GM21447 (cell line): ENCODE measurements around the gene ERC1.
"Not testable (repeated sequence)": the region's sequence is repeated elsewhere in the genome, so short reads cannot be mapped to it uniquely, and the experiment has no call there.

Source experiments
- ATAC-seq: cut with Tn5 transposase; IDR thresholded peaks from one replicate; pipeline ENCODE4 v1.9.1; 2021; ENCODE audit not compliant: unreplicated experiment

Gene ERC1

DNA sequence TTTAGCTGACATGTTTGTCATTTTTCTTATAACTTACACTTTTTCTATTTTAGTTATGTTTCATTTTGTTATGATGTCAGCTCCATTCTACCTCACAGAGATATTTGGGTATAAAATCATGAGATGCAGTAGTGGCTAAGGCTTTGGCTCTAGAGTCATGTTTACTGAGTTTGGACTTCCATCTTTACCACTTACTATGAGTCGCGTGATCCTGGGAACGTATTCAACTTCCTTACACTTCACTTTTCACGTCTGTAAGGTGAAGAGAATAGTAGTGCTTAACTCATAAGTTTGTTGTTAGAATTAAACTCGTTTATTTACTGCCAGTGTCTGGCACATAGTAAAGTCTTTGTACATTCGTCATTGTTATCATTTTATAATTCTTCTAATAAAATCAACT is 126.3 kb downstream of the ERC1 start:
- no peak for ATAC-seq

DNA sequence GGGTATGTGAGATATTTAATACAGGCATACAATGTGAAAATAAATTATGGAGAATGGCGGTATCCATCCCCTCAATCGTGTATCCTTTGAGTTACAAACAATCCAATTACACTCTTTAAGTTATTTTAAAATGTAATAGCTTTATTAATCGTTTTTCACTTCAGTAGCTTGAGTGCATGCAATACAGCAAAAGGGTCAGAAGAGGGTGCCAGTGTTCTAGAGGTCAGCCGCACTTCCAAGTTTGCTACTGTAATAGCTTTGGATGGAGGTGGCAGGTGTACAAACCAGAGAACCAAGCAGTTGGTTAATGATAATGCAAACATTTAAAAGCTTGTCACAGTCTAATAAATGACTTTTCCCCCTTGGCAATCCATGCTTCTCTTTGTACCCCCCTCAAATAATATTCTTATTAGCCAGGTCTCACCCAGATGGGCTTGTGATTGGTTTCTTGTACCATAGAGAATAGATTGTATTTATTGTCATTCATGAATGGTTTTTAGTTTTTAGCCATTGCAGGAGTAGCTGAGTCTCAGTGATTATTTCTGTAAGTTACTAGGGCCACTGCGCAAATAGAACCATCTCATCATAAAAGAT is 127.0 kb downstream of the ERC1 start:
- ATAC-seq: no peak

DNA sequence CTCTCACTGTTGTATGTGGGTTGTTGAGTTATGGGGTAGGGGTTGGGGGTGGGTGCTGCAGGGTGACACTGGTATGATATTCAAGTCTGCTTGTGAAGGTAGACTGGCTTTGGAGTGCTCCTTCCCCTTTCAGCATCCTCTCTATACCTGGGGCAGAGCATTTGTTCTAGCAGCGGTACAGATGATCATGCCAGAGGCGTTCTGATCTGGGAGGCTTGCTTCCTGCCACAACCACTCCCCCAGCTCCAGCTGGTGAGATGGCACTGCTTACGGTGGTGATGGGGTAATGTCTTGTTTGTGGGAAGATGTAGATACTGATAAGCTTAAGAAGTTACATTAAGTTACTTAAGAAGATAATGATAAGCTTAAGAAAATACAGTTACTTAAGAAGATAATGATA is 131.8 kb downstream of the ERC1 start:
- no peak for ATAC-seq

DNA sequence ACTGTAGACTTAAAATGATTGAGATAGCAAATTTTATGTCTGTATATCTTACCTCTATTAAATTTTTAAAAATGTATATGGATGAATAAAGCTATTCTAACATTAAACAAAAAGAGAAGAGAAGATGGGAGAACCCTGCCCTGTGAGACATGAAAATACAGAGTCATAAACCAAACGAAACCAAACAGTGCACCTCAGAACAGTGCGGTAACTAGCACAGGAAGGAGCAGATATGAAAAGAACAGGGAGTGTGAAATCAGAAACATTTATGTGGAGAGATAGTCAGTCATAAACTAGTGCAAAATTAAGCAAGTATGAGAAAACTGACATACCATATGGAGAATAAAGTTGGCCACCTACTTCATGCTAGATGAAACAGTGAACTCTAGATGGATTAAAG is 135.1 kb downstream of the ERC1 start:
- no peak for ATAC-seq

DNA sequence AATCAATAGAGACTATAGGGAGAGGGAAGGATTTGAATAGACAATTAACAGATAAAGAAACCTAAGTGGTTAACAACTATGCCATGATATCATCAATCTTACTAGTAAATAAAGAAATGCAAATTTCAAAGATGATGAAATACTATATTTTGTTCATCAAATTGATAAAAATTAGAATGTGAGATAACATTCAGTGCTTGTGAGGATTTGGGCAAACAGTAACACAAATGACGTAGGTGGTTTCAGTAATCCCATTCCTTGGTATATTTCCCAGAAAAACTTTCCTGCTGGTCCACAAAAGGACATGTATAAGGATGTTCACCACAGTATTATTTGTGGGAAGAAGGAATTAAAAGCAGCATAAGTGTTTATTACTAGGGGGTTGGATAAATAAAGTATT is 136.0 kb downstream of the ERC1 start:
- no peak for ATAC-seq

DNA sequence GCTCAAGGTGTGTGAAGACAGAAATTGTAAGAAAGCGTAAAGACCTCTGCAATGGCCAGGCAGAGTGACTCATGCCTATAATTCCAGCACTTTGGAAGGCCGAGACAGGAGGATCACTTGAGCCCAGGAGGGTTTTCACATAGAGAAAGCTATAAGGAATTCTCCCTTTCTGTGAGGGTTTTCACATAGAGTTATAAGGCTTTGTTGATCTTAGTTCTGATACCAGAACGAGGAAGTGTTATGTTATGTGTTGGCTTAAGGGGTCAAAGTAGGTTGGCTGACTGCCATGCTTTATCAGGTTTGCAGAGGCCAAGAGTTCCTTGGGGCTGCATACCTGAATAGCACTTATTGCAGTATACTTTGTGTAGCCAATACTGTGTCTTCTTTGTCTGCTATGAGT is 139.1 kb downstream of the ERC1 start:
- ATAC-seq: no peak

DNA sequence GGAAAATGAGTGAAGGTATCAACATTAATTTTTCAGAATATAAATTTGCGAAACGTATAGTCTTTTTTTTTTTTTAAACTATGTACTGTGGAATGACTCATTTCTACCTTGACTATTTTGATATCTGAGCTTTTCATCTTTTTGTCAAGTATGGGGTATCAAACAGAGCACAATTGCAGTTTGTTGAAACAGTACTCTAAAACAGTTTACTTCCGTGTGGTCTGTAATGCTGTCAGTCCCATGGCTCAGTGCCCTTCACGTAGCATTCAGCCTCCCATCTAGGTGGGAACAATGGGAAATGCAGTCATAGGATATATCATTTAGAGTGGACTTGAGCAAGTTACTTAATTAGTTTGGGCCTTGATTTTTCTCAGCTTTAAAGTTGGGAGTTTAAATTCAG is 139.5 kb downstream of the ERC1 start:
- no peak for ATAC-seq

DNA sequence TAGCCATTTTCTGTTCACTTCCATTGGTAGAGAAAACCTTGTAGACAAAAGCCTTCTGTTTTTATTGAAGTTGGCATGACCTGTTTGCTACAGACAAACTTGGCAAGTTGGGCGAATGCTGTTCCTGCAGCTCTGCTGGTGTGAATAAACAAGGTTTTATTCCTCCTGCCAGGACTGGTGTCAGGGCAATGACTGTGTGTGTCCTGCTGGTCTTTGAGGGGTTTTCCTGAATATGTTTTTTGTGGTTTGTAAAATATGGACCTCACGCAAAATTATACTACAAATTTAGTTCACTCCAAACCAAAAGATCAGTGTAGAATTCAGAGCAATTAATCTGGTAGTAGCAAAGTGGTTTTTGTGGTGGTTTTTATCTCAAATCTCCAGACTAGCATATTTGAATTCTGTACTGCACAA is 140.8 kb downstream of the ERC1 start:
- ATAC-seq: no peak

DNA sequence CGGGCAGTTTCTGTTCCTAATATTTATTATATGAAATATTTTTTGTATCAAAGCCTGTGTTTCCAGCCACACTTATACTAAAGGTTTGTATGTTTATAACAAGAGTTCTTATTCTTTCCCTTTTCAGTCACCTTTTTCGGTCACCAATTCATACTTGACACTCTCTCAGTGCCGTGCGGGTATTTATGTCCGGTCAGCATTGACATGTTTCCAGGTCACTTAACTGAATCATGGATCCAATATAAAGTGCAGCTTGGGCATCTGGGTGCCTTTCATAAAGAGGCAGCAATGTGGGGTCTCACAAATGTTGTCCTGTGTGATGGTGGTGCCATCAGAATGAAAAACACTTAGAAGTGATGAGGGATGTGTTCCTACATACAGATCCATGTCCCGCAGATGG is 141.3 kb downstream of the ERC1 start:
- ATAC-seq: no peak

DNA sequence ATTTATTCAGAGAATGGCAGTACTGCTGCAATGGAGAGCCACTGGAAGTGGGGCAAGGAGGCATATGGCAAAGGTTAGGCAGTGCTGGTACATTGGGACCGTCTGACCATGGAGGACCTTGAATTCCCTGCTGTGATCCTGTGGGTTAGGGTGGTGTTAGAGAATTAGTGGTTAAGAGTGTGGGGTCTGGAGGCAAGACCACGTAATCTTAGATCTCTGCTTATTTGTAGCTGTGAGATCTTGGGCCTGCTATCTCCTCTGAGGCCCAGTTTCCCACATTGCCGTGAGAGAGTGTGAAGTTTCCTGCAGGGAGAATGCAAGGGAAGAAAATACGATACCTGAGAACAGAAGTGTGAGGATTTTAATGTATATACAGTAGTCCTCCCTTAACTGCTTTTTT is 147.7 kb downstream of the ERC1 start:
- no peak for ATAC-seq

DNA sequence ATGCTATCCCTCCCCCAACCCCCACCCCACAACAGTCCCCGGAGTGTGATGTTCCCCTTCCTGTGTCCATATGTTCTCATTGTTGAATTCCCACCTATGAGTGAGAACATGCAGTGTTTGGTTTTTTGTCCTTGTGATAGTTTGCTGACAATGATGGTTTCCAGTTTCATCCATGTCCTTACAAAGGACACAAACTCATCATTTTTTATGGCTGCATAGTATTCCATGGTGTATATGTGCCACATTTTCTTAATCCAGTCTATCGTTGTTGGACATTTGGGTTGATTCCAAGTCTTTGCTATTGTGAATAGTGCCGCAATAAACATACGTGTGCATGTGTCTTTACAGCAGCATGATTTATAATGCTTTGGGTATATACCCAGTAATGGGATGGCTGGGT is 155.7 kb downstream of the ERC1 start:
- not testable (repeated sequence) for ATAC-seq

DNA sequence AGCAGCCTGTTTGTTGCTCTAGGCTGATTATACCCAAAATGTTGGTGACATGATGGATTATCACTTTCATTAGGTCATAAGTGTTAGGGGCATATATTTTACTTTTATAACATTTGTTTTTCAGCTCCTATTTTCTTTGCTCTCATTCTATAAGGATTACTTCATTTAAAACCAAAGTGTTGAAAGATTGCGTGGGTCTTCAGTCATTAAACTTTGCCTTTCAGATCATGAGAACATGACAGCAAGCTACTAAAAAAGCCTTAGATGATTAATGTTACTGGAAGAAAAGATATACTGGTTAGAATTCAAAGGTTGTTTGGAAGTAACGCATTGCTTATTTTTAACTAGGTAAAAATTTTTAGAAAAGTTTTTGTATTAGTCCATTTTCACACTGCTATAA is 156.8 kb downstream of the ERC1 start:
- ATAC-seq: no peak

DNA sequence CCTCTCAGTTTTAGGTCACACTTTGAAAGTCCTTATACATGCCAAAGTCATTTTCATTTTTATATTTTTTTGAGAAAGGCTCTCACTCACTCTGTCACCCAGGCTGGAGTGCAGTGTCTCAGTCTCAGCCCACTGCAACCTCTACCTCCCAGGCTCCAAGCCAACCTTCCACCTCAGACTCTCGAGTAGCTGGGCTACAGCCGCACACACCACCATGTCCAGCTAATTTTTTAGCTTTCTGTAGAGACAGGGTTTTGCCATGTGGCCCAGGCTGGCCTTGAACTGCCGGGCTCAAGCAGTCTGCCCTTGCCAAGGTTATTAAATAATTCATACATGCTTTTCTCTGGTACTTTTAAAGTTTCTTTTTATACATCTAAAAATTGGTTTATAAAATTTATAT is 166.0 kb downstream of the ERC1 start:
- no peak for ATAC-seq

DNA sequence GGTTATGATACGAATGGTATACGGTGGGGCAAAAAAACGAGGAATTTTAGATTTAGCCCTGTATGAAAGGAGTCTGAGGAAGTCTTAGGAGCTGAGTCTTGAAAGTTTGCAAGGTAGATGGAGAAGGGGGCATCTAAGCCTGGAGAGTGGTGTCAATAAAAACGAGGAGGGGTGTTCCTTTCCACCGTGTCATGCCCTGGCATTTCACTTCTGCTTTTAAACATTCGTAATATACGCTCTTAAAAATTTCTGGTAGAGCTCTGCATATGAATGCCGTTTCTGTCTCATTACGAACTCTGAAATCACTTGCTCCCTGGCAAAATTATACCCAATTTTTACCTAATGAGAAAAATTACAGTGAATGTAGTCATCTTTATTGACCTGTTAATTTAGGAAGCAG is 170.2 kb downstream of the ERC1 start:
- no peak for ATAC-seq

DNA sequence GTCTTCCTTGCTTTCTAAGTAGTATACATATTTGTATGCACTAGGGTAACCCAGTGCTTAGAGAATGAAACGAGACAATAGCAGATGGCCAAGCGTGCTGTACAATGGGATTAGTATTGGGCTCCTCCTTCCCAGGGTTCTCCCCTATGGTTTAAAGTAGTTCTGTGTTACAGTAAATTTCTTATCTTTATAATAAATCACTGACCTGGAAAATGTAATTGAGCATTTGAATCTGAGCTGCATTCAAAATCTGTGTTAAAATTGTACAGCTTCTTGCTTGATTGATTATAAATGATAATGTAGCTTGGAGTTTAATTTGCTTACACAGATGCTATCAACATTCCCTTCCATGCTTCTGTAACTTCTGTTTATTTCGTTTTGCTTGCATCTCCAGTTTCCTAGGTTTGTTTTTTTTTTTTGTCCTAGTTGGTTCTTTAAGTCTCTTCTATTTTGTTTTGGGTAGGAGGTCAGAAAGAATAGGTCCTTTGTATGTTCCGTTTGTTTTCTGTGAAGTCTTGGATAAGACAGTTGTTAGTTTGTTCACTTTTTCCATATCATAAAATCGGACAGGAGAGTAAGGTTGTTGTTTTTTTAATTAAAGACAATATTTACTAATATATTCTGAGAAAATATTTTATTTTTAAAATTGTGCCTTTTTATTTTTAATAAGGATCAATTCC is 171.2 kb downstream of the ERC1 start:
- ATAC-seq: no peak

DNA sequence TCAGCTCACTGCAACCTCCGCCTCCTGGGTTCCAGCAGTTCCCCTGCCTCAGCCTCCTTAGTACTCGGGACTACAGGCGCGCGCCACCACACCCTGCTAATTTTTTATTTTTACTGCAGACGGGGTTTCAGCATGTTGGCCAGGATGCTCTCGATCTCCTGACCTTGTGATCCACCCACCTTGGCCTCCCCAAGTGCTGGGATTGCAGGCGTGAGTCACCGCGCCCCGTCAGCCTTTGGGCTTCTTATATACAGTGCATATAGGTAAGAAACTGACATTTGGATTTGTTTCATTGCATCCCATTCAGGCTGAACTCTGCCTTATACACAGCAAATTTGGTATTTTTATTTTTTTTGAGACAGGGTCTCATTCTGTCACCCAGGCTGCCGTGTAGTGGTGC is 176.8 kb downstream of the ERC1 start:
- ATAC-seq: no peak

DNA sequence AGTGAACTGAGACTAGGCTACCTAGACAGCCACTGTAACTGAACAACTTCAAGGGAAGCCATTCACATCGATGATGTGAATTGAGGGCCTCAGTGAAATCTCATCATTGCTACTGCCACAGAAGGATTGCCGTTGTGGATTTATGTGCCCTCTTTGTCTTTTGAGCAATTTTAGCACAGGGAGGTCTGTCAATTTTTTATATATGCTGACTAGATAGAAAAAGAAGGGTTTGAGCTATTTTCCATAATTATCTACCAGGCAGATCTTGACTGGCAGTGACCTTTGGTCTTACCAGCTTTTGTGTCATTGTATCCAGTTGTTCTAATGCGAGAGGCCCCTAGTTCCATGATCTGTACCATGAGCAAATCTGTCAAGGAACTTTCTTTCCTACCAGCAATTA is 179.4 kb downstream of the ERC1 start:
- ATAC-seq: no peak

DNA sequence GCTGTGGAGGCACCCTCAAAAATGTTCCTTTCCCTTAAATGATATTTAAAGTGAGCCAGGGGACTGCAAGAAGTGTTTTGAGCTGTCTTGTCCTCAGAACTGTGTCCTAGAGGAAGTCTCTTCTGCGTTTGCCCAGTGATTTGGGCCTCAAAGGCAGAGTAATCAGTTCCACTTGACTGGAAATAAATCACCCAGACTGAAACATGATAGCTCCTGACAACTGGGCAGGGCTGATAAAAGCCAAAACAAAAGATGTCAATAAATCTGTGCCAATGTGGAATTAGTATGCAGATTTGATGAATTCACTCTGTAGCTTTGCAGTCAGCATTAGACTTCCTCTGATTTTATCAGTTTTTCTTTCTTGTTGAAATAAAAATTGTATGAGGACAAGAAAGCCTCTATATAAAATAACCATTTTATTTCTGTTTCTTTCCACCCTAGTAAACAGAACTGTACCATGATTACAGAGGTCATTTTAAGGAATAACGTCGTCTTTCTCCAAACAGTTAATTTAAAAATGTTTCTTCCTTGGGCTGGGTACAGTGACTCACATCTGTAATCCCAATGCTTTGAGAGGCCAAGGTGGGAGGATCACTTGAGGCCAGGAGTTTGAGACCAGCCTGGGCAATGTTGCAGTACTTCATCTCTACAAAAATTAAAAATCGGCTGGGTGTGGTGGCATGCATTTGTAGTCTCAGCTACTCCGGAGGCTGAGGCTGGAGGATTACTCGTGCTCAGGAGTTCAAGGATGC is 180.8 kb downstream of the ERC1 start:
- ATAC-seq: no peak

DNA sequence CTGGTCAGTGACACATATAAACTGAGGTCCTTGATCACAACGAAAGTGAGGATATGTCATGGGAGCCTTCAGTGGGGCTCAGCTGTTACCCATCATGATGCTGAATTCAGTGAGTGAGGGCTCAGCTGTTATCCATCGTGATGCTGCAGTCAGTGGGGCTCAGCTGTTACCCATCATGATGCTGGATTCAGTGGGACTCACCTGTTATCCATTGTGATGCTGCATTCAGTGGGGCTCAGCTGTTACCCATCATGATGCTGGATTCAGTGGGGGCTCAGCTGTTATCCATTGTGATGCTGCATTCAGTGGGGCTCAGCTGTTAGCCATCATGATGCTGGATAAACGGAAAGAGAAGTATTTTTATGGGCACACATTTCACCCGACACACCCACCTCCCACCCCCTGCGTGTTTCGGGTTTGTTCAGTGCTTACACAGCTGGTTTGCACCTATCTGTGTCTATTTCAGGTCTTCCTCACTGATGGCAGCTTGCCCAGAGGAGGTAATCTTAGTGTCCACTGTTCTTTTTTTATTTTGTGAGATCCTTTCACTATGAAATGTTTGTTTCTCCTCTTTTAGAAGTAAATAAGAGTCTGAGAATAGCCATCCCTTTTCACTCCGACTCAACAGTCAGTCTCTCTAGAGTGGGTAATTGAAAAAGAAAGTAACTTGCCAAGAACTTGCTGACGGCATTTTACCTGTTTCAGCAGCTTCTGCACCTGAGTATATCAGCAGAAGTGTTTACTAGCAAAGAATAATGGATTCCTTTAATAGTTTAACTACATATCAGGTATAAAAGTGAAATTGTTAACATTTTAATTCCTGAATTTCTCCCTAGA is 183.0 kb downstream of the ERC1 start:
- ATAC-seq: no peak

DNA sequence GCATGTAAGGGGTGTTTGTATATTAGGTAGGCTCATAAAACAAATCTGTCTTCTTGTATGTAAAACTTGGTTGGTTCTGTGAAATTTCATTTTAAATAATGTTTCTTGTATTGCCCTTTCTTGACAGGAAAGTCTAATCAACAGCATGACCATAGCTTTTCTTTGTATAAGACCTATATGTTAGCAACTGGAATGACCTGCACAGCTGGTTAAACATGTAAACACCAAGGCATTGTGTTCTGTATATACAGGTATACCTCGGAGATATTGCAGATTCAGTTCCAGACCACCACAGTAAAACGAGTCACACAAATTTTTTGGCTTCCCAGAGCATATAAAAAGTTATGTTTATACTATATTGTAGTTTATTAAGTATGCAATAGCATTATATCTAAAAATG is 183.6 kb downstream of the ERC1 start:
- no peak for ATAC-seq

DNA sequence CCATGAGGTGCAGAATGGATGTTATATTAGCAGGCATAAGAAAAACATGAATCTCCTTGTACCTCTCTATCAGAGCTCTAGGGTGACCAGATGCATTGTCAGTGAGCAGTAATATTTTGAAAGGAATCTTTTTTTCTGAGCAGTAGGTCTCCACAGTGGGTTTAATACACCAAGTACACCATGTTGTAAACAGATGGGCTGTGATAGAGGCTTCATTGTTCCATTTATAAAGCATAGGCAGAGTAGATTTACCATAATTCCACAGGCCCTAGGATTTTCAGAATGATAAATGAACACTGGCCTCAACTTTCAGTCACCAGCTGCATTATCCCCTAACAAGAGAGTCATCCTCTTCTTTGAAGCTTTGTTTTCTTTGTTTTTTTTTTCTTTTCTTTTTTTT is 185.2 kb downstream of the ERC1 start:
- ATAC-seq: no peak

DNA sequence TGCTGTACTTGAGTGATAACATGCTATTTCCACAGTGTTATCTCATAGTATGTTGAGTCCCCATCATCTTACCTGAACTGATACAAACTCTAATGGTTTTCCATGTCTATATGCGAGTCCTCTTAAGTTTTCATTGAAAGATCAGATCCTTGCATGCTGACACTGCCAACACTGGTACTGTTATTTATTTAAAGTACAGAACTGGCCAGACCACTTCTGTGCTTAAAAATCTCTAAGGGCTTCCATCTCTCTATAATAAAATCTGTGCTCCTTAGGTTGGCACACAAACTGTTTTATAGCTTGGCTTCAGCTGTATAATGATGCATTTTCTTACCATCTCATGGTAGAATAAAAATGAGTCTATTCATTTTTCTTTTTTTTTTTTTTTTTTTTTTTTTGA is 188.1 kb downstream of the ERC1 start:
- no peak for ATAC-seq
